Caco-2 (cell line): ENCODE measurements around the gene UNC13C. TPM values are rescaled to one million over a fixed set of nuclear protein-coding genes. Genes with fewer than 3 reads are reported as not detected.

Experiments
- BruUV-seq: library from RNA; stranded (reverse); fragments of 400-500 nt; replicated peaks from 2 replicates; lab custom pipeline; 2021; lab: Mats Ljungman, UMichigan
- CTCF ChIA-PET: fragments of 300-600 bp; sonication (Branson Sonifier 250); formaldehyde crosslinking; loops from one replicate; lab custom pipeline; 2022; ENCODE audit warnings: antibody characterized with exemption; lab: Charles Lee
- POLR2A ChIA-PET: fragments of 300-600 bp; sonication (Branson Sonifier 250); formaldehyde crosslinking; loops from one replicate; lab custom pipeline; 2022; ENCODE audit warnings: antibody characterized with exemption; lab: Charles Lee
- DNase-seq, 2 experiments: peaks; one replicate each; pipeline versions ENCODE4 v3.0.0 to v3.0.0-alpha.2; 2020 to 2022
- H3K27me3 ChIP-seq: replicated peaks from 2 replicates; pipeline ENCODE4 v1.6.0; 2011; ENCODE audit warnings: low read length; ENCODE audit not compliant: control insufficient read depth, insufficient read depth
- H3K36me3 ChIP-seq: 2 replicates; pipeline ENCODE4 v1.5.1; 2011; ENCODE audit warnings: low read length; ENCODE audit not compliant: control insufficient read depth, insufficient read depth
- H3K4me1 ChIP-seq: fragments of 250-450 bp; sonication (Bioruptor Pico); 2 replicates; pipeline ENCODE4 v1.5.1; 2020; ENCODE audit warnings: mild to moderate bottlenecking
- H3K4me3 ChIP-seq: 2 replicates; pipeline ENCODE4 v1.5.1; 2011; ENCODE audit warnings: low read depth, mild to moderate bottlenecking, control low read depth, low read length
- H3K9me3 ChIP-seq: fragments of 250-450 bp; sonication (Bioruptor Pico); 2 replicates; pipeline ENCODE4 v1.5.1; 2020; ENCODE audit warnings: mild to moderate bottlenecking, moderate library complexity
- H3K27ac Mint-ChIP-seq: one replicate; pipeline ENCODE4 v1.8.0; 2022; ENCODE audit warnings: mixed read lengths; ENCODE audit not compliant: unreplicated experiment
- H3K27me3 Mint-ChIP-seq: one replicate; pipeline ENCODE4 v1.8.0; 2022; ENCODE audit warnings: mixed read lengths; ENCODE audit not compliant: insufficient read depth, unreplicated experiment
- H3K36me3 Mint-ChIP-seq: one replicate; pipeline ENCODE4 v1.8.0; 2022; ENCODE audit warnings: mild to moderate bottlenecking, mixed read lengths; ENCODE audit not compliant: insufficient read depth, unreplicated experiment
- H3K4me1 Mint-ChIP-seq: one replicate; pipeline ENCODE4 v1.8.0; 2022; ENCODE audit warnings: low read depth, mixed read lengths; ENCODE audit not compliant: unreplicated experiment
- H3K4me3 Mint-ChIP-seq: one replicate; pipeline ENCODE4 v1.8.0; 2022; ENCODE audit warnings: mild to moderate bottlenecking, moderate library complexity, mixed read lengths; ENCODE audit not compliant: unreplicated experiment
- H3K9me3 Mint-ChIP-seq: one replicate; pipeline ENCODE4 v1.8.0; 2022; ENCODE audit warnings: mixed read lengths; ENCODE audit not compliant: unreplicated experiment
- intact Hi-C: fragments of 100-400 bp; cut with micrococcal nuclease; formaldehyde crosslinking; loops from one replicate; pipeline ENCODE4 v1.10.0; 2022; ENCODE audit not compliant: unreplicated experiment
- total RNA-seq: library from RNA; stranded (reverse); gene quantifications from 2 replicates; pipeline ENCODE4 v1.2.3, GENCODE V29; 2022
- TF ChIP-seq, protein P1 (sequence below), 2 experiments: fragments of 200-600 bp in 1 of 2; IDR thresholded peaks; 1 replicate in 1 of 2; 2 replicates in 1 of 2; pipeline versions ENCODE4 v1.5.1 to v1.8.0; 2011 to 2022; ENCODE audit warnings: antibody characterized with exemption in 1 of 2, control low read depth in 1 of 2, inconsistent platforms in 1 of 2, low read depth in 1 of 2, low read length in 1 of 2, mild to moderate bottlenecking in 1 of 2, moderate library complexity in 1 of 2; ENCODE audit not compliant: insufficient read depth in 1 of 2, severe bottlenecking in 1 of 2, unreplicated experiment in 1 of 2

UNC13C gene
- total RNA-seq, 1 experiment from 2014 or later: 2.9 TPM

DNA sequence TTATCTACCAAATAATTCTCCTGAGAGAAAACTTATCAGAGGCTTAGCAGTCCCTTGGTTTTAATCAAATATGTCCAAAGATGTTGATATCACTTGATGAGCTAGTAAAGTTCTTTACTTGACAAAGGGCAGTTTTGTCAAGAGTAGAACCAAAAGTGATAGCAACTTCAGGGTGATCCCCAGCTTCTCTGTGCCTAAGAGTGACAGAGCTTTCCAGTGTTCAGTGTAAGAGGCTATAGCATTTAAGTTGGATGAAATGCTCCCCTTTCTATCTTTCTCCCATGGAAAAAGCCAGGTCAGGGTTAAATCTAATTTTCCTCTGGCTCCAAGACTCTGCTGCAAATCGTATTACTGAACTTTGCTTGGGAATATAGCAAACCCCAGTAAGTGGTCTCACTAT lies 120.8 kb downstream of the UNC13C start:
- TF ChIP-seq, protein P1, sequence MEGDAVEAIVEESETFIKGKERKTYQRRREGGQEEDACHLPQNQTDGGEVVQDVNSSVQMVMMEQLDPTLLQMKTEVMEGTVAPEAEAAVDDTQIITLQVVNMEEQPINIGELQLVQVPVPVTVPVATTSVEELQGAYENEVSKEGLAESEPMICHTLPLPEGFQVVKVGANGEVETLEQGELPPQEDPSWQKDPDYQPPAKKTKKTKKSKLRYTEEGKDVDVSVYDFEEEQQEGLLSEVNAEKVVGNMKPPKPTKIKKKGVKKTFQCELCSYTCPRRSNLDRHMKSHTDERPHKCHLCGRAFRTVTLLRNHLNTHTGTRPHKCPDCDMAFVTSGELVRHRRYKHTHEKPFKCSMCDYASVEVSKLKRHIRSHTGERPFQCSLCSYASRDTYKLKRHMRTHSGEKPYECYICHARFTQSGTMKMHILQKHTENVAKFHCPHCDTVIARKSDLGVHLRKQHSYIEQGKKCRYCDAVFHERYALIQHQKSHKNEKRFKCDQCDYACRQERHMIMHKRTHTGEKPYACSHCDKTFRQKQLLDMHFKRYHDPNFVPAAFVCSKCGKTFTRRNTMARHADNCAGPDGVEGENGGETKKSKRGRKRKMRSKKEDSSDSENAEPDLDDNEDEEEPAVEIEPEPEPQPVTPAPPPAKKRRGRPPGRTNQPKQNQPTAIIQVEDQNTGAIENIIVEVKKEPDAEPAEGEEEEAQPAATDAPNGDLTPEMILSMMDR (IDR thresholded peaks at IDR 0.05; ENCODE audit: insufficient read depth in 1 of 2, low read depth in 1 of 2, low read length in 1 of 2, severe bottlenecking in 1 of 2, unreplicated experiment in 1 of 2): no peak
- no peaks in the 10 kb centered on the region for H3K36me3 ChIP-seq
- H3K9me3 ChIP-seq: no peaks in the 10 kb centered on the region
- no TSS peak for BruUV-seq
- no peak overlapping the region for H3K4me3 ChIP-seq
- Mint-ChIP-seq H3K27ac (no peak overlapping the region), H3K27me3 (no peaks in the 10 kb centered on the region), H3K4me3 (no peak overlapping the region), H3K9me3 (no peaks in the 10 kb centered on the region), H3K36me3 (no peaks in the 10 kb centered on the region), H3K4me1 (no peaks in the 10 kb centered on the region)
- ChIA-PET CTCF (no interaction called here), POLR2A (no interaction called here)
- DNase-seq: no peak
- H3K27me3 ChIP-seq: no peaks in the 10 kb centered on the region
- no peaks in the 10 kb centered on the region for H3K4me1 ChIP-seq
- intact Hi-C loops: no loop called here

DNA sequence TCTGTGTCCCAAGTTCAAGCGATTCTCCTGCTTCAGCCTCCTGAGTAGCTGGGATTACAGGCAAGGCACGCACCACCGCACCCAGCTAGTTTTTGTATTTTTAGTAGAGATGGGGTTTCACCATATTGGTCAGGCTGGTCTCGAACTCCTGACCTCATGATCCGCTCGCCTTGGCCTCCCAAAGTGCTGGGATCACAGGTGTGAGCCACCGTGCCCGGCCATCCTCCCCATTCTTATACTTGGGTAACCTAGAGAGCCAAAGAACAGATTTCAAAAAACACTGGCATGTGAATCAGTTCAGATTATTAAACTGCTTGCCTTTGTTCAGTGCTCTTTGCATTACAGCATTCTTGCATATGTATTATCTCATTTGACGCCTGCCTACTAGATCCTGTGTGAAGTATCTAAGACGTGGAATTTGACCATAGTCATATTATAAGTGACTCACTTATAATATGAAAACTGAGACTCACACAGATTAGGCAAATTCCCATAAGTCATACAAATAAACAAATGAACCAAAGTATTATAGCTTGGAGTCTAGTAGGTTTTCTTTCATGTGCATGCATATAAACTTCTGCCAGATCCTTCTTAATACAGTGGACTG lies 123.5 kb downstream of the UNC13C start:
- no peak for DNase-seq
- Mint-ChIP-seq H3K27ac (no peak overlapping the region), H3K4me1 (no peaks in the 10 kb centered on the region), H3K36me3 (no peaks in the 10 kb centered on the region), H3K4me3 (no peak overlapping the region), H3K9me3 (no peaks in the 10 kb centered on the region), H3K27me3 (no peaks in the 10 kb centered on the region)
- Histone ChIP-seq H3K36me3 (no peaks in the 10 kb centered on the region), H3K4me3 (no peak overlapping the region), H3K27me3 (no peaks in the 10 kb centered on the region), H3K9me3 (no peaks in the 10 kb centered on the region), H3K4me1 (no peaks in the 10 kb centered on the region)
- ChIA-PET CTCF (no interaction called here), POLR2A (no interaction called here)
- no TSS peak for BruUV-seq
- TF ChIP-seq, protein P1 (IDR thresholded peaks at IDR 0.05; ENCODE audit: insufficient read depth in 1 of 2, low read depth in 1 of 2, low read length in 1 of 2, severe bottlenecking in 1 of 2, unreplicated experiment in 1 of 2): no peak
- intact Hi-C loops: no loop called here

DNA sequence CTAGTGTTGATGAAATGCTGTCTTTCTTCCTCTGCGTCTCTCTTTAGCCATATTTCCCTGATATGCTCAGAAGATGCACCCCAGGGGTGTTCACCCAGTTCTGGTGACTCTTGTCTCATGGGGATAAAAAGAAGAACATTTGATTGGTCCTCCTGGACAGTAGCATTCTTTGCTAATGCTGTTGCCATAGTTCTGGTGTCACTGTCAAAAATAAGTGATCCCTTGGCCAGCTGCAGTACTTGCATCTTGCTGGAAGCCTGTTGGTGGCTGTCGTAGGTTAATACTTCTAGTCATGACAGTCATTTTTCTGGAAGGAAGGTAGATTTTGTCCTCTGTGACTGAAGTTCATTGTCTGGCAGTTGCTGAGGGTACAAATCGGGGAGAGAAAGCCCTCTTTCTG lies 124.5 kb downstream of the UNC13C start:
- no peak for DNase-seq
- no peak overlapping the region for H3K4me3 Mint-ChIP-seq
- no peaks in the 10 kb centered on the region for H3K4me1 Mint-ChIP-seq
- H3K27ac Mint-ChIP-seq: no peak overlapping the region
- H3K27me3 Mint-ChIP-seq: no peaks in the 10 kb centered on the region
- Histone ChIP-seq H3K27me3 (no peaks in the 10 kb centered on the region), H3K36me3 (no peaks in the 10 kb centered on the region), H3K4me1 (no peaks in the 10 kb centered on the region), H3K4me3 (no peak overlapping the region), H3K9me3 (no peaks in the 10 kb centered on the region)
- H3K36me3 Mint-ChIP-seq: no peaks in the 10 kb centered on the region
- no TSS peak for BruUV-seq
- CTCF ChIA-PET: no interaction called here
- TF ChIP-seq, protein P1 (IDR thresholded peaks at IDR 0.05; ENCODE audit: insufficient read depth in 1 of 2, low read depth in 1 of 2, low read length in 1 of 2, severe bottlenecking in 1 of 2, unreplicated experiment in 1 of 2): no peak
- H3K9me3 Mint-ChIP-seq: no peaks in the 10 kb centered on the region
- intact Hi-C loops: no loop called here
- POLR2A ChIA-PET: no interaction called here
